ENCODE measurements around the gene ARMH1.

GRCh38 chr1:44718091-44718490 is 43.6 kb downstream of the ARMH1 start:
- TF ChIP-seq, protein P1, sequence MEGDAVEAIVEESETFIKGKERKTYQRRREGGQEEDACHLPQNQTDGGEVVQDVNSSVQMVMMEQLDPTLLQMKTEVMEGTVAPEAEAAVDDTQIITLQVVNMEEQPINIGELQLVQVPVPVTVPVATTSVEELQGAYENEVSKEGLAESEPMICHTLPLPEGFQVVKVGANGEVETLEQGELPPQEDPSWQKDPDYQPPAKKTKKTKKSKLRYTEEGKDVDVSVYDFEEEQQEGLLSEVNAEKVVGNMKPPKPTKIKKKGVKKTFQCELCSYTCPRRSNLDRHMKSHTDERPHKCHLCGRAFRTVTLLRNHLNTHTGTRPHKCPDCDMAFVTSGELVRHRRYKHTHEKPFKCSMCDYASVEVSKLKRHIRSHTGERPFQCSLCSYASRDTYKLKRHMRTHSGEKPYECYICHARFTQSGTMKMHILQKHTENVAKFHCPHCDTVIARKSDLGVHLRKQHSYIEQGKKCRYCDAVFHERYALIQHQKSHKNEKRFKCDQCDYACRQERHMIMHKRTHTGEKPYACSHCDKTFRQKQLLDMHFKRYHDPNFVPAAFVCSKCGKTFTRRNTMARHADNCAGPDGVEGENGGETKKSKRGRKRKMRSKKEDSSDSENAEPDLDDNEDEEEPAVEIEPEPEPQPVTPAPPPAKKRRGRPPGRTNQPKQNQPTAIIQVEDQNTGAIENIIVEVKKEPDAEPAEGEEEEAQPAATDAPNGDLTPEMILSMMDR (IDR thresholded peaks at IDR 0.05), result no peak
- TF ChIP-seq EZH2 (IDR thresholded peaks at IDR 0.05; ENCODE audit: borderline replicate concordance, insufficient read depth, low read depth, low read length, poor library complexity, severe bottlenecking), result no peak

Data from B cell (primary cell).